DOHH2 (cell line): ENCODE measurements around the gene CDH12.

ENCODE experiments used
- EZH2phosphoT487 ChIP-seq: fragments of 200-600 bp; sonication (generic); IDR thresholded peaks from 2 replicates; pipeline ENCODE4 v1.6.1; 2017; ENCODE audit warnings: borderline replicate concordance, mild to moderate bottlenecking, antibody characterized with exemption, low read length, moderate library complexity, mixed read lengths
- TF ChIP-seq, protein P1 (sequence below): fragments of 200-600 bp; sonication (generic); IDR thresholded peaks from one replicate; pipeline ENCODE4 v1.5.1; 2014; ENCODE audit warnings: antibody characterized with exemption, mild to moderate bottlenecking, low read depth, low read length; ENCODE audit not compliant: poor library complexity, severe bottlenecking

DNA sequence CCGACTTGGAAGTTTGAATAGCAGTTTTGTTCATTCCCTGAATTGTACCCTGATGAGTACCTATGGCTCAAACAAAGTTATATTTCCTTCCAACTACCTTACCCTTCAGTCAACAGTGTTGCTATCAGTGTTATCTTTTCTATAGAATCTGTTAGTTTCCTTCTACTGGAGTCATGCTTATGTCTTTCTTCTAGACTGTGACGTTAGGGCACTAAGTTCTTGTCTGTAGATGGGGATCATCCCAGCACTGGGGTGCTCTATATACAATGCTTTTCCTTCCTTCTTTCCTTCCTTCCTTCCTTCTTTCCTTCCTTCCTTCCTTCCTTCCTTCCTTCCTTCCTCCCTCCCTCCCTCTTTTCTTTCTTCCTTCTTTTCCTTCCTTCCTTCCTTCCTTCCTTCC is 973.0 kb downstream of the CDH12 start:
- TF ChIP-seq, protein P1, sequence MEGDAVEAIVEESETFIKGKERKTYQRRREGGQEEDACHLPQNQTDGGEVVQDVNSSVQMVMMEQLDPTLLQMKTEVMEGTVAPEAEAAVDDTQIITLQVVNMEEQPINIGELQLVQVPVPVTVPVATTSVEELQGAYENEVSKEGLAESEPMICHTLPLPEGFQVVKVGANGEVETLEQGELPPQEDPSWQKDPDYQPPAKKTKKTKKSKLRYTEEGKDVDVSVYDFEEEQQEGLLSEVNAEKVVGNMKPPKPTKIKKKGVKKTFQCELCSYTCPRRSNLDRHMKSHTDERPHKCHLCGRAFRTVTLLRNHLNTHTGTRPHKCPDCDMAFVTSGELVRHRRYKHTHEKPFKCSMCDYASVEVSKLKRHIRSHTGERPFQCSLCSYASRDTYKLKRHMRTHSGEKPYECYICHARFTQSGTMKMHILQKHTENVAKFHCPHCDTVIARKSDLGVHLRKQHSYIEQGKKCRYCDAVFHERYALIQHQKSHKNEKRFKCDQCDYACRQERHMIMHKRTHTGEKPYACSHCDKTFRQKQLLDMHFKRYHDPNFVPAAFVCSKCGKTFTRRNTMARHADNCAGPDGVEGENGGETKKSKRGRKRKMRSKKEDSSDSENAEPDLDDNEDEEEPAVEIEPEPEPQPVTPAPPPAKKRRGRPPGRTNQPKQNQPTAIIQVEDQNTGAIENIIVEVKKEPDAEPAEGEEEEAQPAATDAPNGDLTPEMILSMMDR, result no peak
- no peak for TF ChIP-seq EZH2phosphoT487
